Coronary artery (tissue), 2 donors: ENCODE results near the gene STK32B.

Experiments
- DNase-seq: peaks from one replicate; pipeline ENCODE4 v3.0.0-alpha.2; 2017; ENCODE audit warnings: low spot score
- H3K27ac ChIP-seq, 2 donors: fragments of 200-600 bp; sonication (generic); one replicate each; pipeline ENCODE4 v1.5.1; 2016 to 2019
- H3K4me3 ChIP-seq: fragments of 200-600 bp; sonication (generic); 2 replicates; pipeline ENCODE4 v1.5.1; 2016; ENCODE audit warnings: mild to moderate bottlenecking, moderate library complexity
- TF ChIP-seq, protein P1 (sequence below): fragments of 200-600 bp; sonication (generic); IDR thresholded peaks from one replicate; pipeline ENCODE4 v1.5.1; 2019; ENCODE audit warnings: antibody characterized with exemption

STK32B gene

DNA sequence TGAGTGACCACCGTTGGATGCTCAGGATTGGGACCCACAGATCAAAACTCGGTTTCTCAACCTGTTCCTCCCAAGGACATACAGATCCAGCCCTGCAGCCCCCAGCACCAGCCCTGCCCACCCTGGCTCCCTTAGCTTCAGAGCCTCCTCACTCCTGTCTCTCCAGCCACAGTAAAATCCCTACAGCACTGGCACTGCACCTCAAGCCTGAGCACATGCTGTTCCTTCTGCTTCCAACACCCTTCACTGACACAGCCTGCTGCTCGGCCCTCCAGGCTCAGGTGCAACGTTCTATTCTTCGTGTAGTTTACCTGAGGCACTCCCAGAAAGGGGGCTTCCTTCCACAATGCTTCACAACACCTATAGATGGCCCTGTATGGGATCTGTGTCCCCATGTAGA lies 493.5 kb downstream of the STK32B start:
- TF ChIP-seq, protein P1, sequence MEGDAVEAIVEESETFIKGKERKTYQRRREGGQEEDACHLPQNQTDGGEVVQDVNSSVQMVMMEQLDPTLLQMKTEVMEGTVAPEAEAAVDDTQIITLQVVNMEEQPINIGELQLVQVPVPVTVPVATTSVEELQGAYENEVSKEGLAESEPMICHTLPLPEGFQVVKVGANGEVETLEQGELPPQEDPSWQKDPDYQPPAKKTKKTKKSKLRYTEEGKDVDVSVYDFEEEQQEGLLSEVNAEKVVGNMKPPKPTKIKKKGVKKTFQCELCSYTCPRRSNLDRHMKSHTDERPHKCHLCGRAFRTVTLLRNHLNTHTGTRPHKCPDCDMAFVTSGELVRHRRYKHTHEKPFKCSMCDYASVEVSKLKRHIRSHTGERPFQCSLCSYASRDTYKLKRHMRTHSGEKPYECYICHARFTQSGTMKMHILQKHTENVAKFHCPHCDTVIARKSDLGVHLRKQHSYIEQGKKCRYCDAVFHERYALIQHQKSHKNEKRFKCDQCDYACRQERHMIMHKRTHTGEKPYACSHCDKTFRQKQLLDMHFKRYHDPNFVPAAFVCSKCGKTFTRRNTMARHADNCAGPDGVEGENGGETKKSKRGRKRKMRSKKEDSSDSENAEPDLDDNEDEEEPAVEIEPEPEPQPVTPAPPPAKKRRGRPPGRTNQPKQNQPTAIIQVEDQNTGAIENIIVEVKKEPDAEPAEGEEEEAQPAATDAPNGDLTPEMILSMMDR = no peak
- H3K4me3 ChIP-seq = no peak overlapping the region
- no peak for DNase-seq
- no peak overlapping the region for H3K27ac ChIP-seq

DNA sequence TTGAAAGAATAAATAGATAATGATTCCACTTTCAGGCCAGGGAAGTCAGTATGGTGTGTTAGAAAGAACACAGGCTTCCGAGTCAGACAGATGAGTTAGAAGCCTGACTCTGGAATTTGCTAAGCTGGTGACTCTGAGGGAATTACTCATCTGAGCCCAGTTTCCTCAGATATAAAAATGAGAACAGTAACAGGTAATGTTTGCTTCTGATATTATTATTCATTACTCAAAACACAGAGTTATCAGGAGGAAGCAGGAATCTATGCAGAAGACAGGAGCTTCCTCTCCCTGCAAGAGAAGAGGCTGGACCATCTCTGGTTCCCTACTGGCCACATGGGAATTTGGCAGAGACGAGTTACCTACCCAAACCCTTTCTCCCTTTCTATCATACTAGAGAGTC lies 494.0 kb downstream of the STK32B start:
- no peak overlapping the region for H3K27ac ChIP-seq
- DNase-seq = no peak
- TF ChIP-seq, protein P1 = no peak
- H3K4me3 ChIP-seq = no peak overlapping the region

DNA sequence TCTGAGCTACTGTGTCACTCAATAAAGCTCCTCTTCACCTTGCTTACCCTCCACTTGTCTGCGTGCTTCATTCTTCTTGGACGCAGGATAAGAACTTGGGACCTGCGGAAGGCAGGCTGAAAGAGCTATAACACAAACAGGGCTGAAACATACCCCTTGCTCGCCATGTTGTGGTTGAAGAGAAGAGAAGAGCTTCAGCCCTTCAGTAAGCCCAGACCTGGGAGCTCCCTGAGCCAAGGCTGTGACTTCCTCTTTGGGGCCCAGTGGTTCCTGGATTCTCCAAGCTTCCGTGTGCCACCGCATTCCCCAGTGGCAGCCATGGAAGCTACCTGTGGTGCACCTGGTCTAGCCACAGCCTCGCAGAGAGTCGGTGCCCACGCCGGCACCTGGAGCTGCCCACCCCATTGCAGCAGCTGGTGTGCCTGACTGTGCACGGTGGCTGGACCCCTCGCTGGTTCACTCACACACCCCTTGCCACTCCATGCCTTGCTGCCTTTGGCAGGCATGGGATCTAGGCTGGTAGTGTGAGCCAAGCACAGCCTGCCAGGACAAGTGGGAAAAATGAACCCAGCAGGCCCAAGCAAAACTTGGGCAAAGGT lies 496.5 kb downstream of the STK32B start:
- H3K27ac ChIP-seq = no peak overlapping the region
- TF ChIP-seq, protein P1 = no peak
- no peak overlapping the region for H3K4me3 ChIP-seq
- no peak for DNase-seq
